Naive thymus-derived CD4-positive, alpha-beta T cell (primary cell): ENCODE data around the gene MCC. TPM values are rescaled to one million over a fixed set of nuclear protein-coding genes. Genes with fewer than 3 reads are reported as not detected.

Experiments
- ATAC-seq: fragments of 150-1000 bp; cut with Tn5 transposase; 2 replicates; pipeline ENCODE4 v1.10.0; 2021; ENCODE audit warnings: mild to moderate bottlenecking, moderate library complexity
- CTCF ChIA-PET: fragments of 350-600 bp; sonication (Branson Sonifier 250); formaldehyde crosslinking; loops from one replicate; lab custom pipeline; 2021; ENCODE audit warnings: antibody characterized with exemption; lab: Charles Lee
- POLR2A ChIA-PET: fragments of 350-600 bp; sonication (Branson Sonifier 250); formaldehyde crosslinking; loops from one replicate; lab custom pipeline; 2021; ENCODE audit warnings: antibody characterized with exemption, inconsistent platforms; lab: Charles Lee
- DNase-seq, 9 donors: peaks; one replicate each; pipeline versions ENCODE4 v3.0.0 to v3.0.0-alpha.2; 2020 to 2022; ENCODE audit warnings: mixed read lengths in 1 of 9
- H3K27ac ChIP-seq: one replicate; pipeline ENCODE4 v1.7.0; 2013; ENCODE audit warnings: mild to moderate bottlenecking, low read depth, low read length, moderate library complexity
- H3K27me3 ChIP-seq, 2 donors: one replicate each; pipeline ENCODE4 v1.7.0; 2013; ENCODE audit warnings: low read length in 2 of 2, mild to moderate bottlenecking in 2 of 2, moderate library complexity in 2 of 2; ENCODE audit not compliant: control insufficient read depth in 2 of 2, insufficient read depth in 2 of 2
- H3K36me3 ChIP-seq, 3 experiments: 1 replicate in 2 of 3; 2 replicates in 1 of 3; pipeline ENCODE4 v1.7.0; 2013; ENCODE audit warnings: low read length in 3 of 3, mild to moderate bottlenecking in 3 of 3, moderate library complexity in 1 of 3; ENCODE audit not compliant: insufficient read depth in 3 of 3, control insufficient read depth in 2 of 3
- H3K4me1 ChIP-seq, 2 donors: one replicate each; pipeline ENCODE4 v1.7.0; 2013; ENCODE audit warnings: low read length in 2 of 2, mild to moderate bottlenecking in 2 of 2, moderate library complexity in 1 of 2; ENCODE audit not compliant: control insufficient read depth in 2 of 2, insufficient read depth in 2 of 2
- H3K4me3 ChIP-seq: 2 replicates; pipeline ENCODE4 v1.7.0; 2013; ENCODE audit warnings: mild to moderate bottlenecking, low read length
- H3K9me3 ChIP-seq, 3 experiments: 1 replicate in 2 of 3; 2 replicates in 1 of 3; pipeline ENCODE4 v1.7.0; 2013; ENCODE audit warnings: low read length in 3 of 3; ENCODE audit not compliant: control insufficient read depth in 2 of 3
- H3K27ac Mint-ChIP-seq, 9 donors: one replicate each; pipeline ENCODE4 v1.8.0; 2020 to 2022; ENCODE audit warnings: mixed read lengths in 9 of 9, mild to moderate bottlenecking in 8 of 9, moderate library complexity in 5 of 9, inconsistent platforms in 2 of 9
- H3K27me3 Mint-ChIP-seq, 5 donors: one replicate each; pipeline ENCODE4 v1.8.0; 2021 to 2022; ENCODE audit warnings: mixed read lengths in 5 of 5, mild to moderate bottlenecking in 1 of 5
- H3K36me3 Mint-ChIP-seq, 5 donors: one replicate each; pipeline ENCODE4 v1.8.0; 2020 to 2022; ENCODE audit warnings: mixed read lengths in 5 of 5, mild to moderate bottlenecking in 3 of 5, inconsistent platforms in 1 of 5
- H3K4me1 Mint-ChIP-seq, 7 donors: one replicate each; pipeline ENCODE4 v1.8.0; 2020 to 2022; ENCODE audit warnings: mixed read lengths in 7 of 7, mild to moderate bottlenecking in 3 of 7, inconsistent platforms in 1 of 7
- H3K4me3 Mint-ChIP-seq, 10 donors: one replicate each; pipeline ENCODE4 v1.8.0; 2020 to 2022; ENCODE audit warnings: mild to moderate bottlenecking in 10 of 10, mixed read lengths in 10 of 10, moderate library complexity in 6 of 10, inconsistent platforms in 2 of 10
- H3K9me3 Mint-ChIP-seq, 11 donors: one replicate each; pipeline ENCODE4 v1.8.0; 2020 to 2022; ENCODE audit warnings: mixed read lengths in 11 of 11, mild to moderate bottlenecking in 4 of 11, inconsistent platforms in 1 of 11, moderate library complexity in 1 of 11
- intact Hi-C, 2 donors: fragments of 100-400 bp; cut with micrococcal nuclease; formaldehyde crosslinking; loops; one replicate each; pipeline ENCODE4 v1.15.1; 2023
- polyA plus RNA-seq, 2 donors: library from polyadenylated mRNA; unstranded; fragments of 300-500 nt; fragmentation: Illumina TruSeq; gene quantifications; one replicate each; pipeline ENCODE4 v1.2.3, GENCODE V29; 2021
- total RNA-seq, 6 experiments: library from RNA in 5 of 6; stranded (reverse) in 5 of 6; gene quantifications; 1 replicate in 5 of 6; 2 replicates in 1 of 6; pipeline ENCODE4 v1.2.3 and lab custom pipeline; 2021 to 2026

MCC gene
- total and polyA plus RNA-seq, 7 experiments from 2014 or later: 0.56 to 3.0 (median 0.89) TPM

DNA sequence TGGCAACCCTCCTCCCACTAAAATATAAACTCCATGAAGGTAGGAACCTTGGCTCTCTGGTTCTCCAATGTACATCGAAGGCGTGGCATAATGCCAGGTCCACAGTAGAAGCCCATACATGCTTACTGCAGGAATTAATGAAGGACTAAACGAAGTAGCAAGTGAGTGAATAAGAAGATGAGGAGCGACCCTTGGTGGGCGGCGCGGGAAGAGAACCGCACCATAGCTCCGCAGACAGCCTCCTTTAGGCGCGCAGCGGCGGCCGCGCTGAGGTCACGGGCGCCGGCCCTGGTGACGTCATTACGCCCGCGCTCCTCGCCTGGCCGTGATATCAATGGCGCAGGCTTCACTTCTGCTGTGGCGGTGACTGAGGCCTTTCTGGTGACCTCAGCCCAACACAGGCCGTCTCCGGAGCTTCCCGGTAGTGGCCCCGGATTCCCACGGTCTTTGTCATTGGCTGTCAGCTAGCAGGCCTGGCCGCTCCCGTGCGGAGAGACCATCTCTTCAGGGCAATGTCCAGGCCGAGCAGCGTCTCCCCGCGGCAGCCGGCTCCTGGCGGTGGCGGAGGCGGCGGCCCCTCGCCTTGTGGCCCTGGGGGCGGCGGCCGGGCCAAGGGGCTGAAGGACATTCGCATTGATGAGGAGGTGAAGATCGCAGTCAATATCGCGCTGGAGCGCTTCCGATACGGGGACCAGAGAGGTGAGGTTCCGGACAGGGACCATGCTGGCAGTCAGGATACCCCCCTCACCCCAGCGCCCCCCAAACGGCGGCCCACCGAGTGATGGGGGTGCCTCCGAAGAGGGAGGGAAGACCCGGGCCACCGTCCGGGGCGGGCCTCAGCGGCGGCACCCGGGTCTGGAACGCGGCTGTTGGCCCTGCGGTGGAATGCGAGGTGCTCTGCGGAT is 25.4 kb upstream of the MCC start, which contains the start of gene YTHDC2:
YTHDC2 (plus strand) TSS at position 311 of the 905 bp plus-strand sequence; CDS start at position 513, 202 bp downstream.
- Histone ChIP-seq H3K27me3 (no peaks in the 10 kb centered on the region), H3K27ac (peak within 1 kb of the TSS; percentile 94), H3K4me1 (peaks cover 6 to 9% of the 10 kb centered on the region in 2 donors), H3K9me3 (no peaks in the 10 kb centered on the region), H3K36me3 (peaks cover 0 to 4% (median 0%) of the 10 kb centered on the region in 3 experiments), H3K4me3 (peak within 1 kb of the TSS; percentile 85)
- H3K4me3 Mint-ChIP-seq: peak within 1 kb of the TSS; percentile 86 to 98 (median 94)
- H3K27me3 Mint-ChIP-seq: peaks cover 12 to 19% (median 13%) of the 10 kb centered on the region in 5 donors
- peaks cover 0 to 16% (median 6%) of the 10 kb centered on the region in 5 donors for H3K36me3 Mint-ChIP-seq
- ATAC-seq: peak; percentile 97
- peaks cover 27 to 51% (median 44%) of the 10 kb centered on the region in 7 donors for H3K4me1 Mint-ChIP-seq
- POLR2A ChIA-PET: interaction anchor here (0.5 to 1.9 kb wide), 5 partner anchors 8 to 538 kb away, joined by 3 to 9 read pairs (median 3); no protein-coding TSS in a partner anchor
- CTCF ChIA-PET: no interaction called here
- H3K27ac Mint-ChIP-seq: peak within 1 kb of the TSS; percentile 86 to 98 (median 97)
- peak; percentile 79 to 89 (median 87) for DNase-seq
- peaks cover 0 to 5% (median 0%) of the 10 kb centered on the region in 11 donors for H3K9me3 Mint-ChIP-seq
- intact Hi-C loops: loop anchor here (1.0 to 10.0 kb wide), 16 partner anchors 13 to 1999 kb away; partner anchors contain the start of genes DCP2 (in 2 of the 2), REEP5 (in 2 of the 2), SRP19 (in 1 of the 2) and STARD4 (in 1 of the 2)

DNA sequence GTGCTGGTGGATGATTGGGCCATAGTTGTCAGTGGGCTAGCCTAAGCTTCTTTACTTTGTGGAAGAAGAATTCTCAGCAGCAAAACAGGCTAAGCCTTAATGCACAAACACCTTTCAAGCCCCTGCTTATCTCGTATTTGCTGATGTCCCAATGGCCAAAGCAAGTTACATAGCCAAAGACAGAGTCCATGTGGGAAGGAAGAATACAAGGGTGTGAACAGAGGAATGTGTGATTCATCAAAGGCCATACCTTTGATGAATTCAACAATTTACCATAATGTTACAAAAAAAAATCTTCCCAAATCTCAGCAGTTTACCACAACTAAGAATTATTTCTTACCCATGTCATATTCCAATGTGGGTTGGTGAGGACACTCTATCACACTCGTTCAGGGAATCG is 24.1 kb upstream of the MCC start:
- DNase-seq (no peak), ATAC-seq (no peak)
- Mint-ChIP-seq H3K27me3 (peaks cover 20 to 31% (median 23%) of the 10 kb centered on the region in 5 donors), H3K4me1 (peaks cover 27 to 45% (median 39%) of the 10 kb centered on the region in 7 donors), H3K9me3 (peaks cover 0 to 5% (median 0%) of the 10 kb centered on the region in 11 donors), H3K27ac (peak overlapping the region in 1 of 9 donors; percentile 19), H3K36me3 (peaks cover 0 to 12% (median 6%) of the 10 kb centered on the region in 5 donors), H3K4me3 (peak overlapping the region in 8 of 10 donors; percentile 1 to 97 (median 68))
- Histone ChIP-seq H3K4me1 (peaks cover 6 to 9% of the 10 kb centered on the region in 2 donors), H3K36me3 (no peaks in the 10 kb centered on the region), H3K4me3 (no peak overlapping the region), H3K9me3 (no peaks in the 10 kb centered on the region), H3K27me3 (peaks cover 0 to 4% of the 10 kb centered on the region in 2 donors), H3K27ac (no peak overlapping the region)
- ChIA-PET CTCF (interaction anchor here (0.5 to 0.7 kb wide), 3 partner anchors 23 to 504 kb away, joined by 3 to 5 read pairs (median 3); no protein-coding TSS in a partner anchor), POLR2A (interaction anchor here (1.0 to 1.9 kb wide), 2 partner anchors 178 to 536 kb away, joined by 4 to 9 read pairs; no protein-coding TSS in a partner anchor)
- intact Hi-C loops: loop anchor here (2.0 to 10.0 kb wide), 8 partner anchors 14 to 1998 kb away; partner anchors contain the start of genes DCP2 (in 1 of the 2), REEP5 (in 1 of the 2) and STARD4 (in 1 of the 2)

DNA sequence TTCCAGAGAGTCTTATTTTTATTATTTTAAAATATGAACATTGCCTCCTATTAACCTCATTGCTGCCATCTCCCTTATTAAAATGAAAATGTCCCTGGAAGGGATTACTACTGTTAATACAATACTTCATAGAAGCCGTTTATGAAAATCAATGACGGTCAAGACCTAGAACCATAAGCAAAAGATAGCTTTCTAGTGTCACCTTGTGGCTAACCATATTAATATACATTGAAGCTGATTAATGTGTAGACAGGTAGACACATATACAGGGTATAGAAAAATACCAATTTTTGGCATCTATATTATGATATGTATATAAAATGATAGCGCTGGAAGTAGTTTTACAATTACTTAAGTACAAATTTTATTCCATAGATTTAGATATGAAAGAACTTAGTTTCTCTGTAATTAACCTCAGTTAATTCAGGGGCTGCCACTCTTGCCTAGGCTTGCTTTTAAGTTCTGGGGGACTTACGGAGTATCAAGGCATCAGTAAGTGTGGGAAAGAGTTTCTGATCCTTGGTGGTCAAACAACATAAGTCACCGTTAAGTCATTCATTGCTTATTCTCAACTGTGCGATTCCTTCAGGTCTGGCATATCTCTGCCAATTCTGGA is 22.7 kb upstream of the MCC start:
- no peak overlapping the region for H3K27ac Mint-ChIP-seq
- H3K4me3 Mint-ChIP-seq: no peak overlapping the region
- Histone ChIP-seq H3K4me1 (peaks cover 6 to 9% of the 10 kb centered on the region in 2 donors), H3K27ac (no peak overlapping the region), H3K9me3 (no peaks in the 10 kb centered on the region), H3K27me3 (peaks cover 0 to 4% of the 10 kb centered on the region in 2 donors), H3K4me3 (no peak overlapping the region), H3K36me3 (no peaks in the 10 kb centered on the region)
- peaks cover 27 to 44% (median 34%) of the 10 kb centered on the region in 5 donors for H3K27me3 Mint-ChIP-seq
- CTCF ChIA-PET: interaction anchor here (1.8 kb wide), 1 partner anchor 514 kb away, joined by 8 read pairs; no protein-coding TSS in a partner anchor
- H3K4me1 Mint-ChIP-seq: peaks cover 20 to 35% (median 27%) of the 10 kb centered on the region in 7 donors
- peak in 1 of 9 donors; percentile 21 for DNase-seq
- peaks cover 0 to 5% (median 0%) of the 10 kb centered on the region in 11 donors for H3K9me3 Mint-ChIP-seq
- intact Hi-C loops: loop anchor here (1.0 to 10.0 kb wide), 7 partner anchors 176 to 1996 kb away; partner anchors contain the start of genes DCP2 (in 1 of the 2), REEP5 (in 1 of the 2) and STARD4 (in 1 of the 2)
- POLR2A ChIA-PET: interaction anchor here (1.3 kb wide), 1 partner anchor 535 kb away, joined by 4 read pairs; no protein-coding TSS in a partner anchor
- ATAC-seq: no peak
- H3K36me3 Mint-ChIP-seq: peaks cover 0 to 6% (median under 1%) of the 10 kb centered on the region in 5 donors

DNA sequence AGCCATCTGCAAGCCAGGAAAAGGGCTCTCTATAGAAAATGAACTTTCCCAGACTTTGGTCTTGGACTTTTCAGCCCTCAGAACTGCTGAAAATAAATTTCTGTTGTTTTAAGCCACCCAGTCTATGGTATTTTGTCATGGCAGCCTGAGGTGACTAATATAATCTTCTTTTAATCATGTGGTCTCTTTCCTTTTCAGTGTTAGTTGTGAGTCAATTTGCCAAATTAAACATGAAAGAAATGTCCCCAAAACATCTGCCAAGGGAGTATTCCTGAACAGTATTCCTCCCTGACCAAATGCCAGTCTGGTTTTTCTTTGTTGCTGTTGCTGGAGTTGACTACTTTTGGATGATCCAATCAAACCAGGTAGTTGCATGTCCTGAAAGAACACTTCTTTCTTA is 20.5 kb upstream of the MCC start:
- H3K4me3 ChIP-seq: no peak overlapping the region
- H3K36me3 Mint-ChIP-seq: no peaks in the 10 kb centered on the region
- H3K27ac ChIP-seq: no peak overlapping the region
- H3K27me3 ChIP-seq: peaks cover 0 to 4% of the 10 kb centered on the region in 2 donors
- POLR2A ChIA-PET: no interaction called here
- H3K27me3 Mint-ChIP-seq: peaks cover 31 to 58% (median 50%) of the 10 kb centered on the region in 5 donors
- DNase-seq (no peak), ATAC-seq (no peak)
- intact Hi-C loops: no loop called here
- peaks cover 6 to 16% (median 11%) of the 10 kb centered on the region in 7 donors for H3K4me1 Mint-ChIP-seq
- H3K36me3 ChIP-seq: no peaks in the 10 kb centered on the region
- H3K4me3 Mint-ChIP-seq: no peak overlapping the region
- no peaks in the 10 kb centered on the region for H3K9me3 ChIP-seq
- H3K27ac Mint-ChIP-seq: no peak overlapping the region
- H3K9me3 Mint-ChIP-seq: peaks cover 0 to 5% (median 0%) of the 10 kb centered on the region in 11 donors
- CTCF ChIA-PET: no interaction called here
- H3K4me1 ChIP-seq: no peaks in the 10 kb centered on the region

- CTCF ChIA-PET: interaction anchor here (0.7 kb wide), 1 partner anchor 172 kb away, joined by 3 read pairs; no protein-coding TSS in a partner anchor
- H3K27ac Mint-ChIP-seq: no peak overlapping the region
- no peak overlapping the region for H3K4me3 Mint-ChIP-seq
Observed at GRCh38 chr5:113507601-113508000, 19.3 kb upstream of the MCC start.

More at GRCh38 chr5:113507601-113508000, 19.3 kb upstream of the MCC start:
- Histone ChIP-seq H3K27me3 (peaks cover 0 to 4% of the 10 kb centered on the region in 2 donors), H3K4me1 (no peaks in the 10 kb centered on the region), H3K36me3 (no peaks in the 10 kb centered on the region), H3K27ac (no peak overlapping the region), H3K9me3 (no peaks in the 10 kb centered on the region), H3K4me3 (no peak overlapping the region)
- POLR2A ChIA-PET: no interaction called here
- Mint-ChIP-seq H3K4me1 (peaks cover 0 to 7% (median 3%) of the 10 kb centered on the region in 7 donors), H3K36me3 (peaks cover 0 to 3% (median 0%) of the 10 kb centered on the region in 5 donors), H3K9me3 (peaks cover 0 to 3% (median 0%) of the 10 kb centered on the region in 11 donors), H3K27me3 (peaks cover 43 to 64% (median 55%) of the 10 kb centered on the region in 5 donors)
- intact Hi-C loops: no loop called here
- ATAC-seq: peak; percentile 70
- no peak for DNase-seq
